Omental fat pad (tissue), 4 donors: ENCODE data around the gene ZBTB11. TPM values are rescaled to one million over a fixed set of nuclear protein-coding genes. Genes with fewer than 3 reads are reported as not detected.
"Not testable (repeated sequence)": the region's sequence is repeated elsewhere in the genome, so short reads cannot be mapped to it uniquely, and the experiment has no call there.

ENCODE experiments used
- ATAC-seq: fragments of 150-250 bp; one replicate; pipeline ENCODE4 v1.9.1; 2016; ENCODE audit warnings: mild to moderate bottlenecking, moderate library complexity; ENCODE audit not compliant: low FRiP score
- DNase-seq: peaks from one replicate; pipeline ENCODE4 v3.0.0-alpha.2; 2019; ENCODE audit warnings: low spot score
- total RNA-seq, 4 donors: library from RNA; depleted of rRNA; stranded (reverse); fragments of >200 nt; gene quantifications; one replicate each; pipeline ENCODE4 v1.1.0, GENCODE V29; 2016
- TF ChIP-seq, protein P1 (sequence below), 3 donors: fragments of 450-650 bp; IDR thresholded peaks; one replicate each; pipeline ENCODE4 v1.5.1; 2016 to 2017; ENCODE audit warnings: antibody characterized with exemption in 3 of 3, mild to moderate bottlenecking in 3 of 3, moderate library complexity in 2 of 3

ZBTB11 gene
- total RNA-seq, 4 donors from 2014 or later, result 20.8 to 40.2 (median 23.6) TPM

DNA sequence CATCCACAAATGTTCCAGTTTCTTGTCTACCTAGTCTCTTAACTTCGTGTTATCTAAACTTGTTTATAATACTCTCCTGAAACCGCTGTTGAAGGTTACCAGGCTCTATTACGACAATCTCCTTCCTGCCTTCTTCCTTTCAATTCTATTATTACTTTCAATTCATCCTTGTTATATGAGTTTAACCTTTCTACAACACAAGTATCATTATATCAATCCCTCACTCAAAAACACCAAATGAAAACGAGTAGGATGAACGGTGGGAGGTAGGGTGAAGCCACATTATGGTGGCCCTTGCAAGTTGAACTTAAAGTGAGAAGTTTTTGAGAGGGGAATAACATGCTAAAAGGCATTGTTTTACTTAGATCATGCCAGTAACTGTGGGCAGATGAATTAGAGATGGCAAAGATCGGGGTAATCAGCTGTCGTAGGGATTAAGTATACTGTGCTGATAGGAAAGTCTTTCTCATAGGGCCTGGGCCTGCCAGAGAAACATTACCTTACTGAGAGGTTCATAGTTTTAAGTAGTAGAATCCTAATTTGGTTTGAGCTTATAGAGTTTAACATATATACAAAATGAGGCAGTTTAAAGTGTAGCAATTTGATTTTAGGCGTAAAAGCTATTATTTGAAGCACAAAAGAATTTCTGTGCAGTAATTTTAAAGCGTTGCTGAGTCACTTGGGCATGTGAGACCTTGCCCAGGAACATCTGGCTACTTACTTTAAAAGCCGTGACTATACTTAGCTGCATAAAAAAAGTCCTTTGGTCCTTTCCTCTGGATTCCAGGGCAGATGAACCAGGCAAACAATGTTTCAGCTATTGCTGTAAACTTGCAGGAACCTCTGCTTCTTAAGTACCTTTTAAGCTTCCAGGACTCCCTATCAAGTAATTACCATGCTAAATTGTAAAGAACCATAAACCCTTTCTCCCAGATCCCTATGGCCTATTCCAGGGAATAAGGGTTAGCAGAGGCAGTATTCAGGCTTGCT lies 44.2 kb upstream of the ZBTB11 start:
- ATAC-seq, result no peak
- DNase-seq, result no peak
- TF ChIP-seq, protein P1, sequence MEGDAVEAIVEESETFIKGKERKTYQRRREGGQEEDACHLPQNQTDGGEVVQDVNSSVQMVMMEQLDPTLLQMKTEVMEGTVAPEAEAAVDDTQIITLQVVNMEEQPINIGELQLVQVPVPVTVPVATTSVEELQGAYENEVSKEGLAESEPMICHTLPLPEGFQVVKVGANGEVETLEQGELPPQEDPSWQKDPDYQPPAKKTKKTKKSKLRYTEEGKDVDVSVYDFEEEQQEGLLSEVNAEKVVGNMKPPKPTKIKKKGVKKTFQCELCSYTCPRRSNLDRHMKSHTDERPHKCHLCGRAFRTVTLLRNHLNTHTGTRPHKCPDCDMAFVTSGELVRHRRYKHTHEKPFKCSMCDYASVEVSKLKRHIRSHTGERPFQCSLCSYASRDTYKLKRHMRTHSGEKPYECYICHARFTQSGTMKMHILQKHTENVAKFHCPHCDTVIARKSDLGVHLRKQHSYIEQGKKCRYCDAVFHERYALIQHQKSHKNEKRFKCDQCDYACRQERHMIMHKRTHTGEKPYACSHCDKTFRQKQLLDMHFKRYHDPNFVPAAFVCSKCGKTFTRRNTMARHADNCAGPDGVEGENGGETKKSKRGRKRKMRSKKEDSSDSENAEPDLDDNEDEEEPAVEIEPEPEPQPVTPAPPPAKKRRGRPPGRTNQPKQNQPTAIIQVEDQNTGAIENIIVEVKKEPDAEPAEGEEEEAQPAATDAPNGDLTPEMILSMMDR (IDR thresholded peaks at IDR 0.05), result no peak

DNA sequence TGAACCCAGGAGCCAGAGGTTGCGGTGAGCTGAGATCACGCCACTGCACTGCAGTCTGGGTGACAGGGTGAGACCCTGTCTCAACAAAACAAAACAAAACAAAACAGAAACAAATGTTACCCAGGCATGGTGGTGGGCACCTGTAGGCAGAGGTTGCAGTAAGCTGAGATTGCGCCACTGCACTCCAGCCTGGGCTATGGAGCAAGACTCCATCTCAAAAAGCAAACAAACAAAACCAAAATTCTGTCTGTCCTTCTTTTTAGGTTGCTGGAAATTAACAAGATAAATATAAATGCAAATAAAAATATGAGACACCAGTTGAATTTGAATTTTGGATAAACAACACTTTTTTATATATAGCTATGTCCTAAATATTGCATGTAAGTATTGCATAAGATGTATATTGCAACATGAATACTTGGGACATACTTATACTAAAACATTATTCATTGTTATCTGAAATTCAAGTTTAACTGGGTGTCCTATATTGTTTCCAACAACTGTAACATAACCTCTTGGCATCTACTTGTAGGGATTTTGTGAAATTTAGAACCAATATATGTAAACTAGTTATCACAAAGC lies 42.8 kb upstream of the ZBTB11 start:
- TF ChIP-seq, protein P1 (IDR thresholded peaks at IDR 0.05), result no peak
- DNase-seq (no peak), ATAC-seq (no peak)

DNA sequence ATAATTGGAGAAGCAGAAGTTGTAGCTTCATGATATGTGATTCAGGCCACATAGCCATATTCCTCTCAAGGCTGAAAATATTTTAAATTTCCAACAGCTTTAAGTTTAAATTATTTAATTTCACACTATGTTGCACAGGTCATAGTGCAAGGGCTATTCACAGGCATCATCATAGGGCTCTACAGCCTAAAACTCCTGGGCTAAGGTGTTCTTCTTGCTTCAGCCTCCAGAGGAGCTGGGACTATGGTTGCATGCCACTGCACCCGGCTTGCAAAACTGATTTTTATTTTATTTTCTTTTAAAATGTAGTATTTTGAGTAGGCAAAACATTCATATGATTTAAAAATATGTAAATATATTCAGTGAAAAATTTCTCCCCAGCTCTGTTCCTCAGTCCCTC lies 41.5 kb upstream of the ZBTB11 start:
- DNase-seq (no peak), ATAC-seq (no peak)
- TF ChIP-seq, protein P1 (IDR thresholded peaks at IDR 0.05), result no peak

DNA sequence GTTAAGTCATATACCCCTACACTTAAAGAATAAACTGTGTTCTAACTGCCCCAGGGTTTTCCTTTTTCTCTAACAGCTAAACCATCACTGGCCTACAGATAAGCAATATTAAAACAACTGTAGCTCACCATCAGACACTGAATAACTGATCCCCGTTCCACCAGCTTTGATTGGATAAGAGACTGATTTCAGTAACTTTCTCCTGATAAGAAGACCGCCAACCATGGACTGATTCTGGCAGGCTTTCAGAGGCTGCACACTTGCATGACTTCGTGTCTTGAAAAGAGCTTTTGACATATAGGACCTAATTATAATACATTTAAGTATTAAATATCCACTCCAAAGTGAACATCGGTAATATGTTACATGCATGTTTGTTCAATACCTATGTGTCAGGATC lies 32.2 kb upstream of the ZBTB11 start:
- ATAC-seq (no peak), DNase-seq (no peak)
- TF ChIP-seq, protein P1 (IDR thresholded peaks at IDR 0.05), result no peak

DNA sequence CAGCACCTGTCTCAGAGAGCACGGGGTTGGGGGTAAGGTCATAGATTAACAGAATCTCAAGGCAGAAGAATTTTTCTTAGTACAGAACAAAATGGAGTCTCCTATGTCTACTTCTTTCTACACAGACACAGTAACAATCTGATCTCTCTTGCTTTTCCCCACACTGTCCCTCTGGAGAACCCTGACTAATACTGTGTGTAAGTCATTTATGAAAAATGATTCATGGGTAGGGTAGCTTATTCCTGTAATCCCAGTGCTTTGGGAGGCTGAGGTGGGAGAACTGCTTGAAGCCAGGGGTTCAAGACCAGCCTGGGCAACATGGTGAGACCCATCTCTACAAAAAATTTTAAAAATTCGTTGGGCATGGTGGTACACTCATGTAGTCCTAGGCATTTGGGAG lies 27.7 kb upstream of the ZBTB11 start:
- DNase-seq, ATAC-seq: not testable (repeated sequence)

DNA sequence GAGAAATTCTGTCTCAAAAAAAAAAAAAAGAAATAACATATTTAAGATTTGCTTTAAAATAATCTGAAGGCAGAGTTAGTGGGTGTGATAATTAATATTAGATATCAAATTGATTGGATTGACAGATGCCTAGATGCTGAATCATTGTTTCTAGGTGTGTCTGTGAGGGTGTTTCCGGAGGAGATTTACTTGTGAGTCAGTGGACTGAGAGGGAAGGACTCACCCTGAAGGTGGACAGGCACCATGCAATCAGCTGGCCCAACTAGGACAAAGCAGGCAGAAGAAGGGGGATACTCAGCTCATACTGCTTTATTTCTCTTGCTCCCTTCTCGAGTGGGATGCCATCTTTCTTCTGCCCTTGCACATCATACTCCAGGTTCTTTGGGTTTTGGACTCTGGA lies 26.2 kb upstream of the ZBTB11 start:
- DNase-seq (no peak), ATAC-seq (no peak)
- TF ChIP-seq, protein P1 (IDR thresholded peaks at IDR 0.05), result no peak

DNA sequence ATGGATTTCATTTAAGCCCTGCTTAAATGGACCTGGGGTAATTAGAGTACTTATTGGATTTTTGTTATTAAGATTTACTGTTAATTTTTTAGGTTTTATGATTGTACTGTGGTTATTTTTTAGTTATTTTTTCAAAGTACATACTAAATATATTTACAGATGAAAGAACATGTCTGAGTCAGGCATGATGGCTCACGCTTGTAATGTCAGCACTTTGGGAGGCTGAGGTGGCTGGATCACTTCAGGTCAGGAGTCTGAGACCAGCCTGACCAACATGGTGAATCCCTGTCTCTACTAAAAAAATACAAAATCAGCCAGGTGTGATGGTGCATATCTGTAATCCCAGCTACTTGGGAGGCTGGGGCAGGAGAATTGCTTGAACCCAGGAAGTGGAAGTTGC lies 25.8 kb upstream of the ZBTB11 start:
- ATAC-seq (no peak), DNase-seq (no peak)
- TF ChIP-seq, protein P1 (IDR thresholded peaks at IDR 0.05), result no peak
